Stimulated activated CD4-positive, alpha-beta T cell treated with anti-CD3 and anti-CD28 coated beads, TNF-alpha, amount 100 ng/mL, for 24 hours (primary cell): ENCODE measurements around the gene MRPS27.

Experiments
- DNase-seq, 3 experiments: peaks; one replicate each; pipeline ENCODE4 v3.0.0-alpha.2; 2020; ENCODE audit warnings: low read depth in 3 of 3

MRPS27 gene

DNA sequence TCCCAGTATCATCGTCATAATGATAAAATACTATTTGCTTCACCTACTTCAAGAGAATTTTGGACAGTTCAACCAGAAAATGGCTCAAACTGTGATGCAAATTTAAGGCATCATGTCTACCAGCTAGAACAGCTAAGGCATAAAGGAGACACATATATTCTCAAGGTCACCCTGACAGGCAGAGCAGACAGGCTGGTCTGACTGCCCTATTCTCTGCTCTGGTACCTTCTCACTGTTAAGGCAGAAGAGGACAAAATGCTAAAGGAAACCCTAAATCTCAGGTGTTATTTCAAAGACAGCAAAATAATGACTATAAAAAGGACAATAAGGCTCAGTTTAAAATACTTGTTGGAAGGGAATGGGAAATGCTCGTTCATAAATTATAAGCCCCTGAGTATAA, 87.2 kb downstream of the MRPS27 start:
- no peak for DNase-seq

DNA sequence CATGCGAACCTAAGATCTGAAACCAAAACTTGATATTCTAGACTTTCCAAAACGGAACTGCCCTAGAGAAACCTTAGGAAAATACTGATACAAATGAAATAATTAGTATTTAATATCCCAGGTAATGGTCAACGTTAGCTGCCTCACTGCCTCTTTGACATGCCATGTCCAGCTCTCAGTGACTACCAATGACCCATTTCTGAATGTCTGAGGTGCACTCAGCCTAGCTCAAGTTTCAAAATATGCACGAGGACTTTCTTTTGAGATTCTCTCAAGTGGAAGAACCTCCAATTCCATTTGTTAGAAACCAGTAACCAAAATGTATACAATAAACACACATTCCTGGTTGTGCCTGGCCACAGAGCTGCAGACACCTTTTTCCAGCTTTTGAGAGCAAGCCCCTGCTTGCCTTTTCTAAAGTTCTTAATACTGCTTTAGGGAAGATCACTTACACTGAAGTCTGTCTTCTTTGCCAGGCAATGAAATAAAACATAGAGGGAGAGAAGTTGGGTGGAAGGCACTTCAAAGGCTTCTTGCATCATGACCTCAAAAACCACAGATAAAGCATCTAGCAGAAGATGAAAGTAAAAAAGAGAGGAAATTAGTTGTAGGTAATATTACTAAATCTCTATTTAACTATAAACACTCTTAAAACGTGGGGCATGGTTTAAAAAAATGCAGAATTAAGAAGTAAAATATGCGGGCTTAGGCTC, 87.9 kb downstream of the MRPS27 start:
- no peak for DNase-seq

DNA sequence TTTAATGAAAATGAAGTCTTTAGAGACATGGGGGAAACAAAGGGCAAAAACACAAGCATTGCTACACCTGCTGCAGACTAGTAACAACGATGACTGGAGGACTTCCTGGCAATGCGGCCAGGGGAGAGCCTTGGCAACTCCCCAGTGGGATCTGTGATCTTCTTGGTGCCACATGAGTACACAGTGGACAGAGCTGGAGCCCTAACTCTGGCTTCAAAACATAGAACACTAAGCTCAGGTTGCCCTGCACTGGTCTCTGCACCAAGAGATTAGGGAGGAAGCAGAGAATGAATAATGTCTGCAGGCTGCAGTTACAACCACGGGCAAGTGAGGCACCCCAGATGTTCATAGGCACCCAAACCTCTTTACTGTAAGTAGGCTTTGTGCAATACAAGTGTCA, 91.1 kb downstream of the MRPS27 start:
- DNase-seq: no peak

DNA sequence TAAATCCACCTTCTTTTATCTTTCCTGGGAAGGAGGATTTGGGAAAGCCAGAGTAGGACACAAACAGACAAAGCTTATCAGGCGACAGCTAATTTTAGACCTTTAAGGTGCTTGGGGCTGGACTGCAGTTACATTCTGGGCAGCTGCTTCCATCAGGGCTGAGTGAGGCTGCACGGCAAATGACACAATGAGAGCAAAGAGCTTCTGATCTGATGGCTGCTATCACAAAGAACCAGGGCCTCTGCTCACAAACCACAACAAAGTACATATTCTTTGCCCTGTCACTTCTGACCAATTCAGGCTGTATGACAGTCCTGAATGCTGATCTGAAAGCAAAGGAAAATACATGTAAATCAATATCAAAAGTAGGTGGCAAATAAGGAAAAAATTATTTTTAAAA, 93.1 kb downstream of the MRPS27 start:
- no peak for DNase-seq

DNA sequence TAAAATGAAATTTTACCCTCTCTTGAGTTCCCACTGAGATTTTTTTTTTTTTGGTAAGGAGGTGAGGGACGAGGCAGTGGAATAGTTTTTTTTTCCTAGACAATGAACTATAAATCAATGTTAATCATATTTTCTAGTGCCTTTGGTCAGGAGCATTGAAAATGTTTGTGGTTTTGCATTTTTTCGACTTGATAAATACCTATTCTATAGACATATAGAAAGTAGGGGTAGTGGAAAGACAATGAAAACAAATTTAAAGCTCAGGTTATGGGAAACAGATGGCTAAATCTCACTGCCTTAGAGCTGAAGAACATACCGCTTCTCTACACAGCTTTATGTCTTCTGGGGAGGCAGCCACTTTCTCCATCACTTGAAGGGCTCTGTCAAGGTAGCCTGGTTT, 94.3 kb downstream of the MRPS27 start:
- DNase-seq: no peak

DNA sequence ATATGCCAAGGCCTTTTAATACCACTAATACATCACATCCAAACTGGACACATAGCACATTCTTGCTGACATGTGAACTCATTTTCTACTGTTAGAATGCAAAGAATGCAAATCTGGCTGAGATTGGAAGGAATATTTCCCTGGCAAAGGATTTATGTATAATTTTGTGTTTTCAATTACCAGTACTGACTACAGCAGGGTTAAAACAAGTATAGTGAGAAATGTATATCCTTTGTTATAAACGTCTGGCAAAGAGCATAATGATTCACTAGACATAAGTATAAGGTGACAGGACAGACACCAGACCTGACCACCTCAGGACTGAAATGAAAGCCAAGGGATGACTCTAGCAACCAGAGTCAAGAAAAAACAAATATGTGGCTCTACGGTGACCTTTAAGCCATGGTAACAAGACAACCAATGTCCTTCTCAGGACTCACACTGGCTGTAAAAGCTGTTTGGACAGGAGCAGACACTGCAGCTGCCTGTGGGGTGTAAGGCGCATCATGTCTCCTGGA, 95.0 kb downstream of the MRPS27 start:
- no peak for DNase-seq

DNA sequence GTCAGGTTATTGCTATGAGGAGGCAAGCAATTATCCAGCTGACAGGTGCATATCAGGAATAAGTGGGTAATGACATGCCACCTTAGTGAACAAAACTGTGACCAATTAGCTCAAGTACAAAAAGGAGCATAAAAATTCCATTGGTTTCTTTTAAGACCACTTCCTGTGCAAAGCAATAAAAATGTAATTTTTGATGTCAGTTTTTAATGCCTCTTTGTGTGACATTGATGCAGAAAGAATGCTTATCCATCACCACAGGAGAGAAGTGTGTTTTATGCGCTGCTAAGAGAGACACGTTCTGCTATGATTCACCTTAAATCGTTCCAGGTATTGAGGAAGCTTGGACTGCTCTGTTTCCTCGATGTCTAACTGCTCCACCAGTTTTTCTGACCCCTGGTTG, 96.7 kb downstream of the MRPS27 start:
- no peak for DNase-seq

DNA sequence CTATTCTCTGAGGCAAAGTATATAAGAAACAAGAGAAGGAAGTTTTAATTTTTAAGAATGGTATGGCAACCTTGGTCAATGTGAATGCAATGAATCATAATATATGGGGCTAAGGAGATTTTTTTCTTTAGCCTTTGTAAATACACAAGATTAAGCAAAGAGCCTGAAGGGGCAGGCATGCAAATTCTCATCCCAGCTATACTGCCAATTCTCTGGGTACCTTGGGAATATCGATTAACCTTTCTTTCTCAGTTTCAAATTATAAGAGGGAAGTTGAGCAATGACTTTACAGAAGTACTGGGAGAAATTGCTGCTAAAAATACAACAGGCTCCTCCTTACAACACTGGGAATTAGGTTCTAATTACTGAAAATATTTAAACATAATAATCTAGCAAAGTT, 97.5 kb downstream of the MRPS27 start:
- no peak for DNase-seq

DNA sequence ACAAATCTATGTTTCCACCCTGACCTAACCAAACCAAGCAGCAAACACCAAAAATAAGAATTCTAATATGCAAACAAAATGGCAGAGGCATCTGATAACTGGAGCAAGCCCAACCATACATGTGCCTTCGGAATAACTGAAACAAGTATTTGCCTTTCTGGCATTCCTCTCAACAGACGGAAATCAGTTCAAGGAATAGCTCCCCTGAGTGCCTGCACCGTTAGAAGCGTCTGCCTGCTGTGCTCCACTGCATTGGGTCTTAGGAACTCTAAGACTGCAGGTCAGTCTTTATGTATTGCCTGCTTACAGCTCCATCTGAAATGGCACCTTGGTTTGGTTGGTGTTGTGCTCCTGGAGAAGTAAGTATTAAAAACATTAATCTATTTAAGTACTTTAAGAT, 98.5 kb downstream of the MRPS27 start:
- no peak for DNase-seq

DNA sequence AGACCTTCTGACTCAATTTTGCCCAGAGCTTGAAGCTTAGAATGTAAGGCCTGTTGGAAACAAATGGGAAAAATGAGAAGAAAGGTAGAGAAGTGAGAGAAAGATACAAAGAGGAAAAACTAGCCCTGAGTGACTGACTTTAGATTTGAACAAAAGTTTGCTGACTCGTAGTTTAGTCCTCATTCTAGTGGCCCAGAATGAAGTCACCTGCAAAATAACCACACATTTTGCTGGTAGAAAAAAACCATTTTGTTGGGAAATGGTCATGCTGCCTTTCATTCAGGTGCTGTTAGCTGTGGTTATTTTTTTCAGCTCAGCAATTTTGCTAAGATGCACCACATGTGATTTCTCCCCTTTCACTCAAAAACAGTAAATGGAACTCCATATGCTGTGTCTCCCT, 98.9 kb downstream of the MRPS27 start:
- no peak for DNase-seq

DNA sequence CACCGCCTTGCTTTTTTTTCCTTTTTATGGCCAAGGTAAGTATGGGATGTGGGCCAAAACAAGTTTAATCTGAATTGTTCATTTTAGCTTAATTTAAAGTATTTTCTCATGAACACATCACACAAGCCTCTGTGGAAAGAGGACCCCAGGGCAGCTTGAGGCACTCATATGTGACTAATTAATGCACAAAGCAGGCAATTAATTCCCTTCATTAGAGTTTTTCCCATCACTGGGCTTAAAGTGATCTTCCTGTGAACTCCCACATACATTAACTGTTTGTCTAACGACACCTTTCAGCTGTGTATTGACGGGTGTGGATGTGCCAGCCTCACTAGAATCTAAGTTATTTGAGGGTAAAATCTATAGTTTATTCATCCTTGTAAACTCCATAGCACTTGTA, 103.3 kb downstream of the MRPS27 start:
- no peak for DNase-seq

DNA sequence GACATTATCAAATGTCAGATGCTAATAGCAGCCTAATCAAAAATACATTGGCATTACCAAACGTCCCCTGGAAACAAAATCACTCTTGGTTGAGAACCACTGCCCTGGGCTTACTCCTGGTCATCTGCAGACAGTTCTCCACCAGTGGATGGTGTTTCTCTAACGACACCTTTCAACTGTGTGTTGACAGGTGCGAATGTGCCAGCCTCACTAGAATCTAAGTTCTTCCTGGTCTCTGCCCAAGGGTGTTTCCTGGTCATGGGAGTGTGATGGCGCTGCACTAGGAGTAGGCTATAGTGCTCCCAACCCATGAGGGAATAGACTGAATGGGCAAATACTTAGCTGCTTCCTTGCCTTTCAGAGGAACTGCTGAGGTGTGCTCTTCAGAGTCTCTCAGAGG, 105.9 kb downstream of the MRPS27 start:
- no peak for DNase-seq

DNA sequence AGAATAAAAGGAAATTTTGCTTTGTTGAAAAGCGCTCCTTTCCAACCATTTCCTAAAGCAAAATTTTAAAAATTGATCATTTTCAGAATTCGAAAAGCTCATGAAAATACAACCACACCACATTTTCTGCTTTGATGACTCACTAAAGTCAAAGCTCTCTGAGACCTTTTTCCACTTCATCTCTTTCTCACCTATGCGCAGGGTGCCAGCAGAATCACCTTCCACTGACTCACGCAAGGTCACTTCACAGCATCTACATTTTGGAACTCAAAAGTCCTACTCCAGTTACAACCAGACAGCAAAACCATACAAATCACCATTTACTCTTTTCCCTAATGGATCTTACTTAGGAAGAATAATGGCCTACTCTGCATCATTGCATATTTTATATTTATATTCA, 106.6 kb downstream of the MRPS27 start:
- no peak for DNase-seq

DNA sequence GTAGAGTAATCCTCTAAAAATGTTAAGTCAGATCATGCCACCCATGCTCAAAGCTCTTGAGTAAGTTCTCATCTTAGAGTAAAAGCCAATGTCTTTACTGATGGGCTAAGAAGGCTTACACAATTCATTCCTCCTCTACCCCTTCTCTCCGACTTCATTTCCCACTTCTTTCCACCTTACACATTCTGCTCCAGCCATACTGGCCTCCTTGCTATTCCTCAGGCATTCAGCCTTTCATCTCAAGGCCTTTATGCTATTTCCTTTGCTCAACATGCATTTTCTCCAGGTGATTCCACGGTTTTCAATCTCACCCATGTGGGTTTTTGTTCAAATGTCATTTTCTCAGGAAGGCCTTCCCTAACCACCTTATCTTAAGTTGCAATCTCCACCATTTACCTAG, 107.9 kb downstream of the MRPS27 start:
- DNase-seq: no peak

DNA sequence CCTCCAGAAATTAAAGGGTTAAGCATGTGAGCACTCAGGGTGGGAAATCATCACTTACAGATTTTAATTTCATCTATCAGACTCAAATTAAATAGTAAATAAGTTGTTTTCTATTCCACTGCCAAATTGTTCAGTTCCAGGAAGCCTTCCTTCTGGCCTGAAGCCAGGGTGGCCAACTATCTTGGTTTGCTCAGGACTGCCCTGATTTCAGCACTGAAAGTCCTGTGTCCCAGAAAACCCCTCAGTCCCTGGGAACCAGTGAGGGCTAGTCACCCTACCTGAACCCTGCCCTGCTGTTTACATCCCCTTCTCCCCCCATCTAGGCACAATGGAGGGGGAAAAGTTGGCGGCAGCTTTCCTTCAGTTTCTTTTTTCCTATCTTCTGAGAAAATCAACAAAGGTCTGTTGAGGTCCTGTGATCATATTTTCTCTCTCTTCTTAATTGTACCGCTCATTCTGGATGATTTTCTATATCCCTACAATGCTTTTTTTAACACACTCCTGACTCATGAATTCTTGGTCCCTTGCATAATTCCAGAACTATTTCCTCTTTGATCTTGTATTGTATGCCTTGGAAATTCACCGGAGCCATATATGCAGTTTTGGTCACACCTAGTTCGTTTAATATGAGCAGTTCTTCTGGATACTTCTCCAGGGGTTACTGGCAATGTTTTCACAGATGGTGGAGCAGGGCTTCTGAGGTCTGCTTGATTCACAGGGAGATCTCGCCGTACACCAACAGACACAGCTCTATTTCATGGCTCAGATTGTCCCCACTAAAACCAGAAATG, 109.0 kb downstream of the MRPS27 start:
- no peak for DNase-seq

DNA sequence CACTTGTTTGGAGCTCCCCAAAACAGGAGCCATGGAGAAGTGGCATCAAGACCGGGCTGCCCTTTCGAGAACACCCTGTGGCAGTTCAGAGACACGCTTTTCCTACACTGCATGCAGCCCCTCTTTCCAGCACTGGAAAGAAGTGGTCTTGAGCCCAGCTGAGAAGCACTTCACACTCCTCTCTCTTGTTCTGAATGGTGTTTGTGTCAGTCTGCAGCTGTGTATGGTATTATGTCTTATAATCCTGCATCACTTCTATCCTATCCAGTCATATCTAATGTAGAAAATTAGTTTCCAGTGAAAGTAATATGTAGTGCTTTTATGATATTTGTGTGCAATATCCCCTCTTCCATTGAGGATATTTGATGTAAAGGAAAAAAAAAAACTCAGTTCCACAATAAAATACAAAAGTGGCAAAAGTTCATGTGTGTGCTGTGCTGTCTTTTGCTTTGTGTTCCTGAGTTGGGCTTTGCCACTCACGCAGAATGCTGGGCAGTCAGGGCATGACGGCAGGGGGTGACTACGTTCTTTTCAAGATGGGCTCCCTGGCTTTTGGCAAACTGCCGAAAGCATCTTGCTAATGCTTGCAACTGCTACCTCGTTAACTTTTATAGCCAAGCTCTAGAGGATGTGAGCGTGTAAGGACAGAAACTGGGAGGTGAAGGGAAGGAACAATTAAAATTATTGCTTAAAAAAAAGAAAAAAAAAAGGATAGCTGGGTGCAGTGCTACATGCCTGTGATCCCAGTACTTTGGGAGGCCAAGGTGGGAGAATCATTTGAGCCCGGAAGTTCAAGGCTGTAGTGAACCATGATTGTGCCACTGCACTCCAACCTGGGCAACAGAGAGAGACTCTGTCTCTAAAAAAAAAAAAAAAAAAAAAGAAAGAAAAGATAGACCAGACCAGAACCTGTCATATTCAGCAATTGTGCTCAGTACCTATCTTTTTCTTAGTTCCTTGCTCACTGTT, 110.6 kb downstream of the MRPS27 start:
- no peak for DNase-seq

DNA sequence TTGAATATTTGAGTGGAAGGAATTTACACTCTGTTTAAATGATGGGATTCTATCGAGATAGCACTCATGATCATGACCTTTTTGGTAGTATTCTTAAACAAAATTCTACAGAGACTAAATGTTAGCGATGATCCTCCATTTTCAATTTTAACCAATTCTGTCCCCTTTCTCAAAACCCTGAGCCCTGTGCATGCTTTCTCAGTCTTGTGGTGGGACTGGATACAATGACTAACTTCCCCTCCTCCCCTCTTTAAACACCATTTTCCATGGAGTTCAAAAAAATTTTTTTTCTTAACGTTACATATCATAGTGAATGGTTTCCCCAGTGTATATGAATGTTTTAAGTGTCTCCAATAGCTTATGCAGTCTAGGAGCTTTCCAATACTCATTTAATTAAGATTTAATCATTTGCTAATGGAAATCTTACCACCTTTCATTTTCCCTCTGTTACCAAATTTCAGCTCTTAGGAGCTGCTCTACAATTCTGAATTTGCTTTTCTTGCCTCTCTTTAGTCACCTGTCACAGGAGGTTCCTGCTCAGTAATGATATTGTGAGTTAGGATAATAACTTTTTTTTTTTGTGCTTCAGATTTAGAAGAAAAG, 111.6 kb downstream of the MRPS27 start:
- no peak for DNase-seq

DNA sequence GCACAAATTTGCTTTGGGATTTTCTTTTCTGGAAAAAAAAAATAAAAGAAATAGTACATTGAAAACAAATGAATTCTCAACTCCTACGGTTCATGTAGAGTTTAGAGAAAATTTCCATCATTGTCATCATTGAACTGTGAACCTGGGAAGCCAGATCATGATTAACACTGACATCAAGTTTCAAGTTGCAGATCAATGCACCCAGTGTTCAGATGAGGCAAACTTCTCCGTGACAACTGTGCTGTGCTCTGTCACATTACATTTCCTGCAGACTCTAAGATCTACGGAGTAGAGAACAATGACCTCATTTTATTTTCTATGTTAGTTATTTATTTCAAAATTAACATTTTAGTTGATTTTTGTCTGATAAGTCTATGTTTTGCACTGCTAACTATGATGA, 113.0 kb downstream of the MRPS27 start:
- no peak for DNase-seq

DNA sequence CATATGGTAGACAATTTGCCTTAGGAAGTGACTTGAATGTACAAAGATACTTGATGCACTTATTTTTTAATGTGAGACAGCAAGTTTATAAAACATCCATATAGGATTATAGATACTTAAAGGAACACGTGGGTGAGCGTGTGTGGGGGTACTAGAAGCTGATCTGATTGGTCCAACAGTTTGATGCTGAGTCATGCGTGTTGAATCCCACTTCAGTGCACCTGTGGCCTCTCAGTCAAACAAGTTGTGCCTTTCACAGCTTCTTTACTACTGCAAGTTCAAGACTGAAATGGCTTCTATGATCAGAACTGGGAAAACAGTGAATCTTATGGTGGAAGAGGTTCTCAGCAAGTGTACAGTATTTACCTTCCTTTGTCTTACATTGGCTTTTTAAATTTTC, 113.9 kb downstream of the MRPS27 start:
- DNase-seq: no peak

DNA sequence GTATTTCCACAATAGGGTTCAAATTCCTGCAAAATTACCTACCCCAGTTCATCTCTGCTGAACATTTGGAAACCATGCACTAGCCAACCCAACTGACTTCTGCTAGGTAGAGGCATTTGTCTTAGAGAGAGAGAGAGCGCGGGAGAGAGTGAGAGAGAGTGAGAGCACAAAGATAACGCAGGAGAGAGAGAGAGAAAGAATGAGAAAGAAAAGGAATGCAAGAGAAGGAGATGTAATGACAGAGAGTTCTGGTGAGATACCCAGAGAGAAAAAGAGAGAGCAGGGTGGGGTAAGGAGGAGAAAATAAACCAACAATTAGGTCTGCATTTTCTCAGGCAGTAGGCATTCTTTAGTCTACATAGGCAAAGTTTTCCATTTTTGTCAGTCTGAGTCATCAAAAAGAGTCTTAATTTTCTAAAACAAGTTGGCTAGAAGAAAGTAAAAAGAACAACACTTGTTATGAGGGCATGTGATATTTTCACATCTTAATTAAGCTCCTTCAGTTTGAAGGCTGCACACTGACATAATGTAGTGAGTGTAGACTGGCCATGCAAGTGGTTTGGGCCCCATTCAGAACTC, 114.5 kb downstream of the MRPS27 start:
- DNase-seq: no peak

DNA sequence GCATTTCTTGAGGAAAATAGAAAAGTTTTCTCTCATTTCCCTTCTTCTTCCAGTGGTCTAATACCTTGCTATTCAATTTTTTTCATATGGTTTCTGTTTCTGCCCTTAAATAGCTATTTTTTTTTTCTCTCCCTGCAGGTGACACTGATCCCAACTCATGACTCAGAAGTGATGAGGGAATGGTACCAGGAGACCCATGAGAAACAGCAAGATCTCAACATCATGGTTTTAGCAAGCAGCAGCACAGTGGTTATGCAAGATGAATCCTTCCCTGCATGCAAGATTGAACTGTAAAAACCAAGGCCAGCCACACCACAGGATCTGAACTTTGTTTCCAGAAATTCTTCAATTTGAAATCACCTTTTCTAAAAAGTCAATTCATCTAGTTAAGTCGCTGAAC, 115.1 kb downstream of the MRPS27 start:
- no peak for DNase-seq
